Measurements from ENCODE around the gene LIF.

Gene LIF

DNA sequence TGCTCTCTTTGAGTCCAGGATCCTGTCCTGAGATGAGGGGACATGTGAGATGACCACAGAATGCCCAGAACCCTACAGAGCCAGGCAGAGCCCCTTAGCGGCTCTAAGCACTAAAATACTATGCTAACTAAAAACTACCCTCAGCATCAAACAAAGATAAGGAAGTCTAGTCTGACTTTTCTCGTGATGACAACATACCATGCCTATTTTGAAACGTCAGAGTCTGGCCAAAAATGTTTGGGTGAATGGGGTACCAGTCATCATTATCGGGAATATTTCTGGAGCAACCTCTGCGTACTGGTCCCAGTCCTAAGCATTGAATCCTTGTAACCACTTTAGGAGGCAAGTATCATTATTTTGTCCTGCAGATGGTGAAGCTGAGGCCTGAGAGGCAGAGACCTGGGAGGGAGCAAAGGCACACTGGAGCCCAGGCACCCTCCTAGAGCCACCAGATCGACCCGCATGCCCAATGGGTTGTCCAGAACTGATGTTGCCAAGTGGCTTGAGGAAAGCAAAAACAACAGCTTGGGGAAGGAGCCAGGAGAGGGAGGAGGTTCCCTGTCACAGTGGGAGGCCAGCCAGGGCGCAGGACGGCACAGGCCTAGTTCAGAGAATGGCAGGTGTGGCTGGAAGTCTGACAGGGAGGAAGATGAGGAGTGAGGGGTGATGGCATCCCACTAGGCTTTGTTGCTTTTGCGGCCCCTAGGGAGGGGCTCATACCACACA is 27.3 kb upstream of the LIF start:
- Histone ChIP-seq H3K4me1 (ENCODE audit: control insufficient read depth, insufficient read depth, low read length) (no peaks in the 10 kb centered on the region), H3K36me3 (ENCODE audit: control insufficient read depth in 2 of 2, insufficient read depth in 1 of 2, low read length in 2 of 2) (no peaks in the 10 kb centered on the region), H3K4me3 (ENCODE audit: low read depth, low read length) (no peak overlapping the region), H3K9me3 (ENCODE audit: control insufficient read depth, insufficient read depth, low read depth, low read length) (no peaks in the 10 kb centered on the region), H3K27ac (ENCODE audit: extremely low read depth, low read depth, low read length) (no peak overlapping the region)
- TF ChIP-seq, protein P1, sequence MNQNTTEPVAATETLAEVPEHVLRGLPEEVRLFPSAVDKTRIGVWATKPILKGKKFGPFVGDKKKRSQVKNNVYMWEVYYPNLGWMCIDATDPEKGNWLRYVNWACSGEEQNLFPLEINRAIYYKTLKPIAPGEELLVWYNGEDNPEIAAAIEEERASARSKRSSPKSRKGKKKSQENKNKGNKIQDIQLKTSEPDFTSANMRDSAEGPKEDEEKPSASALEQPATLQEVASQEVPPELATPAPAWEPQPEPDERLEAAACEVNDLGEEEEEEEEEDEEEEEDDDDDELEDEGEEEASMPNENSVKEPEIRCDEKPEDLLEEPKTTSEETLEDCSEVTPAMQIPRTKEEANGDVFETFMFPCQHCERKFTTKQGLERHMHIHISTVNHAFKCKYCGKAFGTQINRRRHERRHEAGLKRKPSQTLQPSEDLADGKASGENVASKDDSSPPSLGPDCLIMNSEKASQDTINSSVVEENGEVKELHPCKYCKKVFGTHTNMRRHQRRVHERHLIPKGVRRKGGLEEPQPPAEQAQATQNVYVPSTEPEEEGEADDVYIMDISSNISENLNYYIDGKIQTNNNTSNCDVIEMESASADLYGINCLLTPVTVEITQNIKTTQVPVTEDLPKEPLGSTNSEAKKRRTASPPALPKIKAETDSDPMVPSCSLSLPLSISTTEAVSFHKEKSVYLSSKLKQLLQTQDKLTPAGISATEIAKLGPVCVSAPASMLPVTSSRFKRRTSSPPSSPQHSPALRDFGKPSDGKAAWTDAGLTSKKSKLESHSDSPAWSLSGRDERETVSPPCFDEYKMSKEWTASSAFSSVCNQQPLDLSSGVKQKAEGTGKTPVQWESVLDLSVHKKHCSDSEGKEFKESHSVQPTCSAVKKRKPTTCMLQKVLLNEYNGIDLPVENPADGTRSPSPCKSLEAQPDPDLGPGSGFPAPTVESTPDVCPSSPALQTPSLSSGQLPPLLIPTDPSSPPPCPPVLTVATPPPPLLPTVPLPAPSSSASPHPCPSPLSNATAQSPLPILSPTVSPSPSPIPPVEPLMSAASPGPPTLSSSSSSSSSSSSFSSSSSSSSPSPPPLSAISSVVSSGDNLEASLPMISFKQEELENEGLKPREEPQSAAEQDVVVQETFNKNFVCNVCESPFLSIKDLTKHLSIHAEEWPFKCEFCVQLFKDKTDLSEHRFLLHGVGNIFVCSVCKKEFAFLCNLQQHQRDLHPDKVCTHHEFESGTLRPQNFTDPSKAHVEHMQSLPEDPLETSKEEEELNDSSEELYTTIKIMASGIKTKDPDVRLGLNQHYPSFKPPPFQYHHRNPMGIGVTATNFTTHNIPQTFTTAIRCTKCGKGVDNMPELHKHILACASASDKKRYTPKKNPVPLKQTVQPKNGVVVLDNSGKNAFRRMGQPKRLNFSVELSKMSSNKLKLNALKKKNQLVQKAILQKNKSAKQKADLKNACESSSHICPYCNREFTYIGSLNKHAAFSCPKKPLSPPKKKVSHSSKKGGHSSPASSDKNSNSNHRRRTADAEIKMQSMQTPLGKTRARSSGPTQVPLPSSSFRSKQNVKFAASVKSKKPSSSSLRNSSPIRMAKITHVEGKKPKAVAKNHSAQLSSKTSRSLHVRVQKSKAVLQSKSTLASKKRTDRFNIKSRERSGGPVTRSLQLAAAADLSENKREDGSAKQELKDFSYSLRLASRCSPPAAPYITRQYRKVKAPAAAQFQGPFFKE (tag by site-specific recombination; IDR thresholded peaks at IDR 0.05; ENCODE audit: borderline replicate concordance), result no peak
- TF ChIP-seq ZNF548 (tag by site-specific recombination; IDR thresholded peaks at IDR 0.05) (no peak), KLF10 (tag by site-specific recombination; IDR thresholded peaks at IDR 0.05) (no peak), ZNF140 (tag by site-specific recombination; IDR thresholded peaks at IDR 0.05) (no peak), ZNF239 (tag by site-specific recombination; IDR thresholded peaks at IDR 0.05) (no peak), ZNF350 (tag by site-specific recombination; IDR thresholded peaks at IDR 0.05) (no peak), SETDB1 (IDR thresholded peaks at IDR 0.05; ENCODE audit: insufficient read length, low read length) (no peak)
- TF ChIP-seq, protein P2, sequence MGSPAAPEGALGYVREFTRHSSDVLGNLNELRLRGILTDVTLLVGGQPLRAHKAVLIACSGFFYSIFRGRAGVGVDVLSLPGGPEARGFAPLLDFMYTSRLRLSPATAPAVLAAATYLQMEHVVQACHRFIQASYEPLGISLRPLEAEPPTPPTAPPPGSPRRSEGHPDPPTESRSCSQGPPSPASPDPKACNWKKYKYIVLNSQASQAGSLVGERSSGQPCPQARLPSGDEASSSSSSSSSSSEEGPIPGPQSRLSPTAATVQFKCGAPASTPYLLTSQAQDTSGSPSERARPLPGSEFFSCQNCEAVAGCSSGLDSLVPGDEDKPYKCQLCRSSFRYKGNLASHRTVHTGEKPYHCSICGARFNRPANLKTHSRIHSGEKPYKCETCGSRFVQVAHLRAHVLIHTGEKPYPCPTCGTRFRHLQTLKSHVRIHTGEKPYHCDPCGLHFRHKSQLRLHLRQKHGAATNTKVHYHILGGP (tag by site-specific recombination; IDR thresholded peaks at IDR 0.05), result no peak
- ChIA-PET POLR2A (no interaction called here), CTCF (interaction anchor here (0.7 to 1.1 kb wide), 3 partner anchors 11 to 166 kb away, joined by 3 read pairs; no protein-coding TSS in a partner anchor)

DNA sequence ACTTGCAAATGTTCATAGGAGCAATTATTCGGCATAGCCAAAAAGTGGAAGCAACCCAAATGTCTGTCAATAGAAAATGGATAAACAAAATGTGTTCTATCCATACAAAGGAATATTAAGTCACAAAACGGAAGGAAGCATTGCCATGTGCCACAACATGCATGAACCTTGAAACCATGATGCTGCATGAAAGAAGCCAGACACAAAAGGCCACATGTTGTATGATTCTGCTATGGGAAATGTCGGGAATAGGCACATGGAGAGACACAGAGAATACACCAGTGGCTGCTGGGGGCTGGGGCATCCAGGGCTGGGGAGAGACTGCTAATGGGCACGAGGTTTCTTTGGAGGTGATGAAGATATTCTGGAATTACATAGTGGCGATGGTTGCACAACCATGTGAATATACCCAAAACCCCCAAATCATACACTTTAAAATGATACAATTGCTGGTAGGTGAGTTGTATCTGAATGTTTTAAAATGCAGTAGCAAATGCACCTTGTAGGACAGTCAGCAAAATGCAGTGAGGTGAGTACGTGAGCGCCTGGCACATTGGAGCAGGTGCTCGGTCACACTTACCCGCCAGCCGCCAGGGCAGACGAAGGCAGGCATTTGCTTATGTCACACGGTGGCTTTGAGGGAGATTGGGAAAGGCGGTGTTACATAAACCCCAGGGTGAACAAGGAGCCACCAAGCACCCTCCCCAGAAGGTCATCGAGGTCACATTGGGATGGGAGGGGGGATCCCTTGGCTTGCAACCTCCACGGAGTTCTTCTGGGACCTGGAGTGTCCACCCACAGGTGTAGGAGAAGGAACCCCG is 26.4 kb upstream of the LIF start:
- no peaks in the 10 kb centered on the region for H3K9me3 ChIP-seq (ENCODE audit: control insufficient read depth, insufficient read depth, low read depth, low read length)
- ChIA-PET CTCF (interaction anchor here (0.6 to 1.4 kb wide), 2 partner anchors 10 to 12 kb away, joined by 3 to 8 read pairs; no protein-coding TSS in a partner anchor), POLR2A (no interaction called here)
- no peak overlapping the region for H3K4me3 ChIP-seq (ENCODE audit: low read depth, low read length)
- no peak for TF ChIP-seq EGR2 (tag by site-specific recombination; IDR thresholded peaks at IDR 0.05; ENCODE audit: low read depth)
- TF ChIP-seq, protein P3, sequence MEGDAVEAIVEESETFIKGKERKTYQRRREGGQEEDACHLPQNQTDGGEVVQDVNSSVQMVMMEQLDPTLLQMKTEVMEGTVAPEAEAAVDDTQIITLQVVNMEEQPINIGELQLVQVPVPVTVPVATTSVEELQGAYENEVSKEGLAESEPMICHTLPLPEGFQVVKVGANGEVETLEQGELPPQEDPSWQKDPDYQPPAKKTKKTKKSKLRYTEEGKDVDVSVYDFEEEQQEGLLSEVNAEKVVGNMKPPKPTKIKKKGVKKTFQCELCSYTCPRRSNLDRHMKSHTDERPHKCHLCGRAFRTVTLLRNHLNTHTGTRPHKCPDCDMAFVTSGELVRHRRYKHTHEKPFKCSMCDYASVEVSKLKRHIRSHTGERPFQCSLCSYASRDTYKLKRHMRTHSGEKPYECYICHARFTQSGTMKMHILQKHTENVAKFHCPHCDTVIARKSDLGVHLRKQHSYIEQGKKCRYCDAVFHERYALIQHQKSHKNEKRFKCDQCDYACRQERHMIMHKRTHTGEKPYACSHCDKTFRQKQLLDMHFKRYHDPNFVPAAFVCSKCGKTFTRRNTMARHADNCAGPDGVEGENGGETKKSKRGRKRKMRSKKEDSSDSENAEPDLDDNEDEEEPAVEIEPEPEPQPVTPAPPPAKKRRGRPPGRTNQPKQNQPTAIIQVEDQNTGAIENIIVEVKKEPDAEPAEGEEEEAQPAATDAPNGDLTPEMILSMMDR (tag by site-specific recombination; IDR thresholded peaks at IDR 0.05), result no peak
- no peak for TF ChIP-seq ZNF157 (tag by site-specific recombination; IDR thresholded peaks at IDR 0.05)
- no peak for TF ChIP-seq ZNF548 (tag by site-specific recombination; IDR thresholded peaks at IDR 0.05)
- no peak for TF ChIP-seq ZNF175 (tag by site-specific recombination; IDR thresholded peaks at IDR 0.05)
- TF ChIP-seq, protein P4, sequence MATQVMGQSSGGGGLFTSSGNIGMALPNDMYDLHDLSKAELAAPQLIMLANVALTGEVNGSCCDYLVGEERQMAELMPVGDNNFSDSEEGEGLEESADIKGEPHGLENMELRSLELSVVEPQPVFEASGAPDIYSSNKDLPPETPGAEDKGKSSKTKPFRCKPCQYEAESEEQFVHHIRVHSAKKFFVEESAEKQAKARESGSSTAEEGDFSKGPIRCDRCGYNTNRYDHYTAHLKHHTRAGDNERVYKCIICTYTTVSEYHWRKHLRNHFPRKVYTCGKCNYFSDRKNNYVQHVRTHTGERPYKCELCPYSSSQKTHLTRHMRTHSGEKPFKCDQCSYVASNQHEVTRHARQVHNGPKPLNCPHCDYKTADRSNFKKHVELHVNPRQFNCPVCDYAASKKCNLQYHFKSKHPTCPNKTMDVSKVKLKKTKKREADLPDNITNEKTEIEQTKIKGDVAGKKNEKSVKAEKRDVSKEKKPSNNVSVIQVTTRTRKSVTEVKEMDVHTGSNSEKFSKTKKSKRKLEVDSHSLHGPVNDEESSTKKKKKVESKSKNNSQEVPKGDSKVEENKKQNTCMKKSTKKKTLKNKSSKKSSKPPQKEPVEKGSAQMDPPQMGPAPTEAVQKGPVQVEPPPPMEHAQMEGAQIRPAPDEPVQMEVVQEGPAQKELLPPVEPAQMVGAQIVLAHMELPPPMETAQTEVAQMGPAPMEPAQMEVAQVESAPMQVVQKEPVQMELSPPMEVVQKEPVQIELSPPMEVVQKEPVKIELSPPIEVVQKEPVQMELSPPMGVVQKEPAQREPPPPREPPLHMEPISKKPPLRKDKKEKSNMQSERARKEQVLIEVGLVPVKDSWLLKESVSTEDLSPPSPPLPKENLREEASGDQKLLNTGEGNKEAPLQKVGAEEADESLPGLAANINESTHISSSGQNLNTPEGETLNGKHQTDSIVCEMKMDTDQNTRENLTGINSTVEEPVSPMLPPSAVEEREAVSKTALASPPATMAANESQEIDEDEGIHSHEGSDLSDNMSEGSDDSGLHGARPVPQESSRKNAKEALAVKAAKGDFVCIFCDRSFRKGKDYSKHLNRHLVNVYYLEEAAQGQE (tag by site-specific recombination; IDR thresholded peaks at IDR 0.05), result no peak
- no peaks in the 10 kb centered on the region for H3K4me1 ChIP-seq (ENCODE audit: control insufficient read depth, insufficient read depth, low read length)
- no peak overlapping the region for H3K27ac ChIP-seq (ENCODE audit: extremely low read depth, low read depth, low read length)
- no peaks in the 10 kb centered on the region for H3K36me3 ChIP-seq (ENCODE audit: control insufficient read depth in 2 of 2, insufficient read depth in 1 of 2, low read length in 2 of 2)

All from HEK293 (cell line).